HL-60 (cell line): Measurements from ENCODE around the gene LRP6.

Experiments
- GABPA ChIP-seq: IDR thresholded peaks from 2 replicates; pipeline ENCODE4 v1.6.1; 2012; ENCODE audit warnings: low read depth
- POLR2AphosphoS5 ChIP-seq: IDR thresholded peaks from 2 replicates; pipeline ENCODE4 v1.6.1; 2012; ENCODE audit warnings: low read depth
- SPI1 ChIP-seq: IDR thresholded peaks from 2 replicates; pipeline ENCODE4 v1.6.1; 2012; ENCODE audit warnings: low read depth, mild to moderate bottlenecking, borderline replicate concordance
- TF ChIP-seq, protein P1 (sequence below): IDR thresholded peaks from one replicate; pipeline ENCODE4 v1.5.1; 2011; ENCODE audit warnings: low read length, control low read depth, inconsistent platforms; ENCODE audit not compliant: insufficient read depth
- TF ChIP-seq, protein P2 (sequence below): IDR thresholded peaks from 2 replicates; pipeline ENCODE4 v1.6.1; 2012; ENCODE audit warnings: low read depth; ENCODE audit not compliant: insufficient replicate concordance

DNA sequence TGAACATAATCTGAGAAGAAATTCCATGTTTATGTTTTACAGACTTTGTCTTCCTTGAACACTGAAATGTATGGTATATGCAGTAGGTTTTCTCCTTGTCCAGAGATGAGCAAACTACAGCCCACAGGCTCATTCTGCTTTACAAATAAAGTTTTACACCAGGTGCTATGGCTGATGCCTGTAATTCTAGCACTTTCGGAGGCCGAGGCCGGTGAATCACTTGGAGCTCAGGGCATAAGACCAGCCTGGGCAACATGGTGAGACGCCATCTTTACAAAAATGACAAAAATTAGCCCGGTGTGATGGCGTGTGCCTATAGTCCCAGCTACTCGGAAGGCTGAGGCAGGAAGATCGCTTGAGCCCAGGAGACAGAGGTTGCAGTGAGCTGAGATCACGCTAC lies 64.7 kb downstream of the LRP6 start:
- TF ChIP-seq POLR2AphosphoS5 (no peak), GABPA (no peak), SPI1 (no peak)
- TF ChIP-seq, protein P1, sequence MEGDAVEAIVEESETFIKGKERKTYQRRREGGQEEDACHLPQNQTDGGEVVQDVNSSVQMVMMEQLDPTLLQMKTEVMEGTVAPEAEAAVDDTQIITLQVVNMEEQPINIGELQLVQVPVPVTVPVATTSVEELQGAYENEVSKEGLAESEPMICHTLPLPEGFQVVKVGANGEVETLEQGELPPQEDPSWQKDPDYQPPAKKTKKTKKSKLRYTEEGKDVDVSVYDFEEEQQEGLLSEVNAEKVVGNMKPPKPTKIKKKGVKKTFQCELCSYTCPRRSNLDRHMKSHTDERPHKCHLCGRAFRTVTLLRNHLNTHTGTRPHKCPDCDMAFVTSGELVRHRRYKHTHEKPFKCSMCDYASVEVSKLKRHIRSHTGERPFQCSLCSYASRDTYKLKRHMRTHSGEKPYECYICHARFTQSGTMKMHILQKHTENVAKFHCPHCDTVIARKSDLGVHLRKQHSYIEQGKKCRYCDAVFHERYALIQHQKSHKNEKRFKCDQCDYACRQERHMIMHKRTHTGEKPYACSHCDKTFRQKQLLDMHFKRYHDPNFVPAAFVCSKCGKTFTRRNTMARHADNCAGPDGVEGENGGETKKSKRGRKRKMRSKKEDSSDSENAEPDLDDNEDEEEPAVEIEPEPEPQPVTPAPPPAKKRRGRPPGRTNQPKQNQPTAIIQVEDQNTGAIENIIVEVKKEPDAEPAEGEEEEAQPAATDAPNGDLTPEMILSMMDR, result no peak
- TF ChIP-seq, protein P2, sequence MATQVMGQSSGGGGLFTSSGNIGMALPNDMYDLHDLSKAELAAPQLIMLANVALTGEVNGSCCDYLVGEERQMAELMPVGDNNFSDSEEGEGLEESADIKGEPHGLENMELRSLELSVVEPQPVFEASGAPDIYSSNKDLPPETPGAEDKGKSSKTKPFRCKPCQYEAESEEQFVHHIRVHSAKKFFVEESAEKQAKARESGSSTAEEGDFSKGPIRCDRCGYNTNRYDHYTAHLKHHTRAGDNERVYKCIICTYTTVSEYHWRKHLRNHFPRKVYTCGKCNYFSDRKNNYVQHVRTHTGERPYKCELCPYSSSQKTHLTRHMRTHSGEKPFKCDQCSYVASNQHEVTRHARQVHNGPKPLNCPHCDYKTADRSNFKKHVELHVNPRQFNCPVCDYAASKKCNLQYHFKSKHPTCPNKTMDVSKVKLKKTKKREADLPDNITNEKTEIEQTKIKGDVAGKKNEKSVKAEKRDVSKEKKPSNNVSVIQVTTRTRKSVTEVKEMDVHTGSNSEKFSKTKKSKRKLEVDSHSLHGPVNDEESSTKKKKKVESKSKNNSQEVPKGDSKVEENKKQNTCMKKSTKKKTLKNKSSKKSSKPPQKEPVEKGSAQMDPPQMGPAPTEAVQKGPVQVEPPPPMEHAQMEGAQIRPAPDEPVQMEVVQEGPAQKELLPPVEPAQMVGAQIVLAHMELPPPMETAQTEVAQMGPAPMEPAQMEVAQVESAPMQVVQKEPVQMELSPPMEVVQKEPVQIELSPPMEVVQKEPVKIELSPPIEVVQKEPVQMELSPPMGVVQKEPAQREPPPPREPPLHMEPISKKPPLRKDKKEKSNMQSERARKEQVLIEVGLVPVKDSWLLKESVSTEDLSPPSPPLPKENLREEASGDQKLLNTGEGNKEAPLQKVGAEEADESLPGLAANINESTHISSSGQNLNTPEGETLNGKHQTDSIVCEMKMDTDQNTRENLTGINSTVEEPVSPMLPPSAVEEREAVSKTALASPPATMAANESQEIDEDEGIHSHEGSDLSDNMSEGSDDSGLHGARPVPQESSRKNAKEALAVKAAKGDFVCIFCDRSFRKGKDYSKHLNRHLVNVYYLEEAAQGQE, result no peak
